Panc1 (cell line): ENCODE measurements around the gene RALB. TPM values are rescaled to one million over a fixed set of nuclear protein-coding genes. Genes with fewer than 3 reads are reported as not detected.

Experiments used
- ATAC-seq: fragments of 200-7000 bp; cut with Tn5 transposase; 2 replicates; pipeline ENCODE4 v1.9.1; 2020; ENCODE audit warnings: mild to moderate bottlenecking, moderate library complexity
- BruUV-seq: library from RNA; stranded (reverse); fragments of 400-500 nt; replicated peaks from 2 replicates; lab custom pipeline; 2021; lab: Mats Ljungman, UMichigan
- CTCF ChIA-PET: fragments of 300-600 bp; sonication (Branson Sonifier 250); formaldehyde crosslinking; loops from one replicate; lab custom pipeline; 2022; ENCODE audit warnings: antibody characterized with exemption; lab: Charles Lee
- POLR2A ChIA-PET: fragments of 300-600 bp; sonication (Branson Sonifier 250); formaldehyde crosslinking; loops from one replicate; lab custom pipeline; 2022; ENCODE audit warnings: antibody characterized with exemption; lab: Charles Lee
- DNase-seq: peaks from one replicate; pipeline ENCODE4 v3.0.0-alpha.2; 2010; ENCODE audit warnings: low read depth, low spot score
- H3K27ac ChIP-seq: 2 replicates; pipeline ENCODE4 v1.5.1; 2011; ENCODE audit warnings: mild to moderate bottlenecking, low read length, inconsistent platforms
- H3K27me3 ChIP-seq: fragments of 200-500 bp; sonication (Bioruptor generic); 2 replicates; pipeline ENCODE4 v1.6.0; 2014; ENCODE audit warnings: low read length, inconsistent platforms; ENCODE audit not compliant: control insufficient read depth, insufficient read depth
- H3K36me3 ChIP-seq: fragments of 200-500 bp; sonication (Bioruptor generic); 2 replicates; pipeline ENCODE4 v1.5.1; 2014; ENCODE audit warnings: inconsistent platforms, mild to moderate bottlenecking, low read length, moderate library complexity; ENCODE audit not compliant: control insufficient read depth, insufficient read depth
- H3K4me1 ChIP-seq: 2 replicates; pipeline ENCODE4 v1.5.1; 2011; ENCODE audit warnings: inconsistent platforms, mild to moderate bottlenecking, low read length, moderate library complexity; ENCODE audit not compliant: control insufficient read depth, insufficient read depth
- H3K4me3 ChIP-seq, 2 experiments: 2 replicates each; pipeline ENCODE4 v1.5.1; 2011 to 2012; ENCODE audit warnings: low read depth in 2 of 2, low read length in 2 of 2, mild to moderate bottlenecking in 2 of 2, inconsistent platforms in 1 of 2, moderate library complexity in 1 of 2
- H3K9me3 ChIP-seq: fragments of 200-500 bp; sonication (Bioruptor generic); 2 replicates; pipeline ENCODE4 v1.5.1; 2014; ENCODE audit warnings: low read depth, mild to moderate bottlenecking, inconsistent platforms, low read length, moderate library complexity; ENCODE audit not compliant: control insufficient read depth, insufficient read depth
- POLR2AphosphoS5 ChIP-seq: IDR thresholded peaks from 2 replicates; pipeline ENCODE4 v1.6.1; 2012; ENCODE audit warnings: mild to moderate bottlenecking, low read depth, low read length, moderate library complexity
- SIN3A ChIP-seq: IDR thresholded peaks from 2 replicates; pipeline ENCODE4 v1.6.1; 2012; ENCODE audit warnings: low read depth, mild to moderate bottlenecking, low read length, moderate library complexity, borderline replicate concordance; ENCODE audit not compliant: insufficient read depth
- TCF7L2 ChIP-seq: IDR thresholded peaks from 2 replicates; pipeline ENCODE4 v1.6.1; 2011; ENCODE audit warnings: mild to moderate bottlenecking, low read depth, low read length, inconsistent platforms
- in situ Hi-C: cut with HindIII; loops from 2 replicates; pipeline ENCODE4 v1.10.0; 2016; ENCODE audit warnings: low sequenced_read_pairs, low pct_unique_long_range_greater_than_20kb
- intact Hi-C: fragments of 100-400 bp; cut with micrococcal nuclease; formaldehyde crosslinking; loops from one replicate; pipeline ENCODE4 v1.10.0; 2022; ENCODE audit not compliant: unreplicated experiment
- total RNA-seq: library from RNA; stranded (reverse); gene quantifications from one replicate; pipeline ENCODE4 v1.2.1, GENCODE V29; 2021; ENCODE audit not compliant: unreplicated experiment
- TF ChIP-seq, protein P1 (sequence below): fragments of 450-650 bp; IDR thresholded peaks from 2 replicates; pipeline ENCODE4 v1.5.1; 2017; ENCODE audit warnings: mild to moderate bottlenecking
- TF ChIP-seq, protein P2 (sequence below), 2 experiments: IDR thresholded peaks; 2 replicates each; pipeline ENCODE4 v1.6.1; 2011 to 2012; ENCODE audit warnings: low read depth in 2 of 2, control low read depth in 1 of 2, low read length in 1 of 2, mild to moderate bottlenecking in 1 of 2, moderate library complexity in 1 of 2; ENCODE audit not compliant: insufficient read depth in 1 of 2

The RALB gene
- total RNA-seq, 1 experiment from 2014 or later: 47.8 TPM

DNA sequence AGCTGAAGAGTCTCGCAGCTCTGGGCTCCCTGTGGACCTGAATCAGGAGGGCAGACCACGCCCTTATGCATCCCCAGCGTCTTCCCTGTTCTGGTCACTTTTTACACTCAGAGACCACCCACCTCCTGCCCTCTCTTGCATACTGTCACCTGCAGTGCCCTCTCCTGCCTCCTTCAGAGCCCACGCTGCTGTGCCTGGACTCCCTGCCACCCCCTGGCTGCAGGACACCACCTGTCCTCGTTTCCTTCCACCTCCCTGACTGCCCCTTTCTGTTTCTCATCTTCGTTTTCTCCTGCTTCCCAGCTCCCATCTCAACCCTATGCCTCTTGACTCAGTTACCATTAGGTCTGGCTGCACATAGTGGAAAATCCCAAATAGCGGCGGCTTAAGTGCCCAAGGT is 84.1 kb downstream of the RALB start:
- TF ChIP-seq, protein P1, sequence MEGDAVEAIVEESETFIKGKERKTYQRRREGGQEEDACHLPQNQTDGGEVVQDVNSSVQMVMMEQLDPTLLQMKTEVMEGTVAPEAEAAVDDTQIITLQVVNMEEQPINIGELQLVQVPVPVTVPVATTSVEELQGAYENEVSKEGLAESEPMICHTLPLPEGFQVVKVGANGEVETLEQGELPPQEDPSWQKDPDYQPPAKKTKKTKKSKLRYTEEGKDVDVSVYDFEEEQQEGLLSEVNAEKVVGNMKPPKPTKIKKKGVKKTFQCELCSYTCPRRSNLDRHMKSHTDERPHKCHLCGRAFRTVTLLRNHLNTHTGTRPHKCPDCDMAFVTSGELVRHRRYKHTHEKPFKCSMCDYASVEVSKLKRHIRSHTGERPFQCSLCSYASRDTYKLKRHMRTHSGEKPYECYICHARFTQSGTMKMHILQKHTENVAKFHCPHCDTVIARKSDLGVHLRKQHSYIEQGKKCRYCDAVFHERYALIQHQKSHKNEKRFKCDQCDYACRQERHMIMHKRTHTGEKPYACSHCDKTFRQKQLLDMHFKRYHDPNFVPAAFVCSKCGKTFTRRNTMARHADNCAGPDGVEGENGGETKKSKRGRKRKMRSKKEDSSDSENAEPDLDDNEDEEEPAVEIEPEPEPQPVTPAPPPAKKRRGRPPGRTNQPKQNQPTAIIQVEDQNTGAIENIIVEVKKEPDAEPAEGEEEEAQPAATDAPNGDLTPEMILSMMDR: no peak
- TF ChIP-seq, protein P2, sequence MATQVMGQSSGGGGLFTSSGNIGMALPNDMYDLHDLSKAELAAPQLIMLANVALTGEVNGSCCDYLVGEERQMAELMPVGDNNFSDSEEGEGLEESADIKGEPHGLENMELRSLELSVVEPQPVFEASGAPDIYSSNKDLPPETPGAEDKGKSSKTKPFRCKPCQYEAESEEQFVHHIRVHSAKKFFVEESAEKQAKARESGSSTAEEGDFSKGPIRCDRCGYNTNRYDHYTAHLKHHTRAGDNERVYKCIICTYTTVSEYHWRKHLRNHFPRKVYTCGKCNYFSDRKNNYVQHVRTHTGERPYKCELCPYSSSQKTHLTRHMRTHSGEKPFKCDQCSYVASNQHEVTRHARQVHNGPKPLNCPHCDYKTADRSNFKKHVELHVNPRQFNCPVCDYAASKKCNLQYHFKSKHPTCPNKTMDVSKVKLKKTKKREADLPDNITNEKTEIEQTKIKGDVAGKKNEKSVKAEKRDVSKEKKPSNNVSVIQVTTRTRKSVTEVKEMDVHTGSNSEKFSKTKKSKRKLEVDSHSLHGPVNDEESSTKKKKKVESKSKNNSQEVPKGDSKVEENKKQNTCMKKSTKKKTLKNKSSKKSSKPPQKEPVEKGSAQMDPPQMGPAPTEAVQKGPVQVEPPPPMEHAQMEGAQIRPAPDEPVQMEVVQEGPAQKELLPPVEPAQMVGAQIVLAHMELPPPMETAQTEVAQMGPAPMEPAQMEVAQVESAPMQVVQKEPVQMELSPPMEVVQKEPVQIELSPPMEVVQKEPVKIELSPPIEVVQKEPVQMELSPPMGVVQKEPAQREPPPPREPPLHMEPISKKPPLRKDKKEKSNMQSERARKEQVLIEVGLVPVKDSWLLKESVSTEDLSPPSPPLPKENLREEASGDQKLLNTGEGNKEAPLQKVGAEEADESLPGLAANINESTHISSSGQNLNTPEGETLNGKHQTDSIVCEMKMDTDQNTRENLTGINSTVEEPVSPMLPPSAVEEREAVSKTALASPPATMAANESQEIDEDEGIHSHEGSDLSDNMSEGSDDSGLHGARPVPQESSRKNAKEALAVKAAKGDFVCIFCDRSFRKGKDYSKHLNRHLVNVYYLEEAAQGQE (IDR thresholded peaks at IDR 0.05; ENCODE audit: insufficient read depth in 1 of 2, low read depth in 2 of 2, low read length in 1 of 2): no peak
- no peak for TF ChIP-seq TCF7L2
- no peak for TF ChIP-seq SIN3A
- TF ChIP-seq POLR2AphosphoS5: no peak

DNA sequence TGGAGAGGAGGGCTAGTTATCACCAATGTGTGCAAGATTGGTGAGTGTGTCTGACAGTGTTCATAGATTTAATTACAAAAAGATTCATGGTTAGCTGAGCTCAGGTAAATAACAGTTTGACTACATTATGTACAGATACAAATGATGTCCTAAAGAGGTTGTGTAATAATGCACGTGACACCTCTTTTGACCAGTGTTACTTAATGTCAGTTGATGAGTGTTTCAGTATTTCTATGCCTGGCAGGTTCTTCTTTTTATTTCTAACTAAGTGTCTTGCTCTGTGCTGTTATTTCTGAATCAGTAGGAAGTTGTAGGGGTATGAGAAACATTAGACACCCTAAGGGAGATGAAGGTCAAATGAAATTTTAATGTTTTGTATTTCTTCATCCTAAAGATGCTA is 85.4 kb downstream of the RALB start:
- ChIA-PET POLR2A (no interaction called here), CTCF (no interaction called here)
- H3K4me3 ChIP-seq: no peak overlapping the region
- DNase-seq (no peak), ATAC-seq (no peak)
- no peak overlapping the region for H3K27ac ChIP-seq
- 0 out of 2 replicates have a peak, but pooled peaks cover under 1% of the 10 kb centered on the region for H3K4me1 ChIP-seq
- intact Hi-C loops: no loop called here
- in situ Hi-C loops: no loop called here
- no peaks in the 10 kb centered on the region for H3K27me3 ChIP-seq
- no peaks in the 10 kb centered on the region for H3K36me3 ChIP-seq
- no TSS peak for BruUV-seq
- H3K9me3 ChIP-seq: no peaks in the 10 kb centered on the region
- TF ChIP-seq, protein P2 (IDR thresholded peaks at IDR 0.05; ENCODE audit: insufficient read depth in 1 of 2, low read depth in 2 of 2, low read length in 1 of 2): no peak
- TF ChIP-seq POLR2AphosphoS5: no peak
- TF ChIP-seq, protein P1: no peak
- TF ChIP-seq TCF7L2: no peak
- no peak for TF ChIP-seq SIN3A

More for the DNA sequence above, 84.1 kb downstream of the RALB start:
- Histone ChIP-seq H3K9me3 (no peaks in the 10 kb centered on the region), H3K4me3 (no peak overlapping the region), H3K27ac (no peak overlapping the region), H3K36me3 (no peaks in the 10 kb centered on the region), H3K4me1 (no peaks in the 10 kb centered on the region), H3K27me3 (no peaks in the 10 kb centered on the region)
- no peak for DNase-seq
- ATAC-seq: peak; percentile 59; the same call in 1 of the 2 replicates
- in situ Hi-C loops: no loop called here
- BruUV-seq: no TSS peak
- CTCF ChIA-PET: interaction anchor here (0.6 to 0.7 kb wide), 2 partner anchors 25 to 473 kb away, joined by 3 read pairs; no protein-coding TSS in a partner anchor
- intact Hi-C loops: no loop called here
- POLR2A ChIA-PET: no interaction called here
